ENCODE measurements around the gene MSGN1. TPM values are rescaled to one million over a fixed set of nuclear protein-coding genes. Genes with fewer than 3 reads are reported as not detected.

MSGN1 gene
- total and polyA plus RNA-seq, 2 donors (not counting 3 experiments of a cell fraction or from before 2014, with no cell fraction given): not detected

DNA sequence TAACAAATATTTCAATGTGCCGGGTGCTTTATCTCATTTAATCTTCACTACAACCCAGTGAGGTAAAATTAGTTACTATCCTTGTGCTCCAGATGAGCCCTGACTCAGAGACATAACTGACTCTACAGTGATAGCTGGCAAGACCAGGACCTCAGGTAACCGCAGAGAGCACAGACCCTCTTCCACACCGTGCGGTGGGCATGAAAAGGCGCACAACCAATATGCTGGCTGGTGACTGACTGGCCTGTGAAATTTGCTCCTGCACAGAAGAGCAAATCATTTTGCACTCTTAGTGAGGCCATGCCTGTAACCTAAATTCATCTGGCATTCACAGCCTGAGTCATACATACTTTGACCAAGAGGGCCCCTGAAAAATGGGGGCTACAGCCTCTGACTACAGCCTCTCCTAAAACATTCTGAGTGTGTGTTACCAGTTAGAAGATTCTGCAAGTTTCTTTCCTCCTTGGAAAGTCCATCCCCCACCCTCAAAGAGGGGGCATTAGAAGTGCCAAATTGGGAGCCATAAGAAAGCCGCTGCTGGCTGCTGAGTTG, 22.4 kb upstream of the MSGN1 start:
- intact Hi-C loops (cut with micrococcal nuclease) (no loop called here), dilution Hi-C loops (cut with MboI; ENCODE audit: extremely low pct_ligation_motif_present, low sequenced_read_pairs) (no loop called here)
- Histone ChIP-seq H3K36me3 (ENCODE audit: control insufficient read depth in 2 of 2, extremely low read depth in 1 of 2, insufficient read depth in 2 of 2, low read length in 2 of 2) (no peaks in the 10 kb centered on the region), H3K9me3 (replicated peaks; ENCODE audit: control insufficient read depth, insufficient read depth, low read length) (no peaks in the 10 kb centered on the region), H3K4me3 (replicated peaks in 1 of 3; ENCODE audit: insufficient read depth in 1 of 3, low read depth in 1 of 3, low read length in 3 of 3) (no peak overlapping the region), H3K27ac (ENCODE audit: insufficient read depth, low read depth, low read length) (no peak overlapping the region), H4K20me1 (replicated peaks; ENCODE audit: control insufficient read depth, extremely low read depth, insufficient read depth, low read length) (no peaks in the 10 kb centered on the region), H2AFZ (ENCODE audit: low read depth, low read length) (no peak overlapping the region), H3K9ac (replicated peaks; ENCODE audit: extremely low read depth, insufficient read depth, low read length) (no peak overlapping the region), H3K27me3 (ENCODE audit: control insufficient read depth in 2 of 2, insufficient read depth in 2 of 2, low read length in 2 of 2) (peaks cover 4 to 6% of the 10 kb centered on the region in 2 experiments), H3K9me1 (replicated peaks; ENCODE audit: control insufficient read depth, extremely low read depth, insufficient read depth, low read length) (no peaks in the 10 kb centered on the region), H3K79me2 (ENCODE audit: control insufficient read depth, insufficient read depth, low read length) (no peaks in the 10 kb centered on the region), H3K4me2 (ENCODE audit: insufficient read depth, low read length) (no peak overlapping the region), H3K4me1 (ENCODE audit: control insufficient read depth, extremely low read depth, insufficient read depth, low read length) (no peaks in the 10 kb centered on the region)
- POLR2A ChIA-PET: no interaction called here
- CTCF ChIA-PET: interaction anchor here (1.0 to 1.3 kb wide), 2 partner anchors 9 to 356 kb away, joined by 3 read pairs; no protein-coding TSS in a partner anchor
- BruUV-seq (replicated peaks): no TSS peak
- DNase-seq (ENCODE audit: low read depth, low spot score): no peak
- no peak for FAIRE-seq
- TF ChIP-seq JUN (IDR thresholded peaks at IDR 0.05; ENCODE audit: borderline replicate concordance, insufficient read depth, insufficient read length, low read depth): no peak
- TF ChIP-seq GATA2 (IDR thresholded peaks at IDR 0.05; ENCODE audit: insufficient read depth, insufficient read length, low read depth, low read length): no peak
- TF ChIP-seq EZH2 (IDR thresholded peaks at IDR 0.05; ENCODE audit: borderline replicate concordance, low read depth, low read length, severe bottlenecking): no peak
- TF ChIP-seq, protein P1, sequence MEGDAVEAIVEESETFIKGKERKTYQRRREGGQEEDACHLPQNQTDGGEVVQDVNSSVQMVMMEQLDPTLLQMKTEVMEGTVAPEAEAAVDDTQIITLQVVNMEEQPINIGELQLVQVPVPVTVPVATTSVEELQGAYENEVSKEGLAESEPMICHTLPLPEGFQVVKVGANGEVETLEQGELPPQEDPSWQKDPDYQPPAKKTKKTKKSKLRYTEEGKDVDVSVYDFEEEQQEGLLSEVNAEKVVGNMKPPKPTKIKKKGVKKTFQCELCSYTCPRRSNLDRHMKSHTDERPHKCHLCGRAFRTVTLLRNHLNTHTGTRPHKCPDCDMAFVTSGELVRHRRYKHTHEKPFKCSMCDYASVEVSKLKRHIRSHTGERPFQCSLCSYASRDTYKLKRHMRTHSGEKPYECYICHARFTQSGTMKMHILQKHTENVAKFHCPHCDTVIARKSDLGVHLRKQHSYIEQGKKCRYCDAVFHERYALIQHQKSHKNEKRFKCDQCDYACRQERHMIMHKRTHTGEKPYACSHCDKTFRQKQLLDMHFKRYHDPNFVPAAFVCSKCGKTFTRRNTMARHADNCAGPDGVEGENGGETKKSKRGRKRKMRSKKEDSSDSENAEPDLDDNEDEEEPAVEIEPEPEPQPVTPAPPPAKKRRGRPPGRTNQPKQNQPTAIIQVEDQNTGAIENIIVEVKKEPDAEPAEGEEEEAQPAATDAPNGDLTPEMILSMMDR (IDR thresholded peaks at IDR 0.05; ENCODE audit: extremely low read depth in 1 of 2, insufficient read depth in 1 of 2, low read depth in 1 of 2, low read length in 2 of 2): no peak
- TF ChIP-seq POLR2A (IDR thresholded peaks at IDR 0.05; ENCODE audit: low read depth, low read length): no peak
- no peak for TF ChIP-seq FOS (IDR thresholded peaks at IDR 0.05; ENCODE audit: borderline replicate concordance, insufficient read depth, low read length)
- no peak for TF ChIP-seq POLR2AphosphoS5 (IDR thresholded peaks at IDR 0.05; ENCODE audit: insufficient read depth, low read depth, low read length)
- TF ChIP-seq, protein P2, sequence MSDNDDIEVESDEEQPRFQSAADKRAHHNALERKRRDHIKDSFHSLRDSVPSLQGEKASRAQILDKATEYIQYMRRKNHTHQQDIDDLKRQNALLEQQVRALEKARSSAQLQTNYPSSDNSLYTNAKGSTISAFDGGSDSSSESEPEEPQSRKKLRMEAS (IDR thresholded peaks at IDR 0.05; ENCODE audit: insufficient read depth, insufficient read length): no peak
- no peak for TF ChIP-seq MYC (IDR thresholded peaks at IDR 0.05; ENCODE audit: low read depth, low read length)
